ENCODE data around the gene IMPA2.
"Not testable (repeated sequence)": the region's sequence is repeated elsewhere in the genome, so short reads cannot be mapped to it uniquely, and the experiment has no call there.

The IMPA2 gene

GRCh38 chr18:12036201-12036751 is 55.0 kb downstream of the IMPA2 start:
- Mint-ChIP-seq H3K9me3 (no peaks in the 10 kb centered on the region), H3K4me3 (peak overlapping the region; percentile 24 to 56 (median 45)), H3K4me1 (peaks cover 16% of the 10 kb centered on the region), H3K27ac (no peak overlapping the region), H3K27me3 (ENCODE audit: low read depth) (peaks cover 26% of the 10 kb centered on the region), H3K36me3 (ENCODE audit: low read depth) (no peaks in the 10 kb centered on the region)
- no peak for TF ChIP-seq CTCF (IDR thresholded peaks at IDR 0.05; ENCODE audit: unreplicated experiment in 3 of 3)

GRCh38 chr18:12038082-12038638 is 56.9 kb downstream of the IMPA2 start:
- TF ChIP-seq CTCF (IDR thresholded peaks at IDR 0.05; ENCODE audit: unreplicated experiment in 3 of 3), result no peak
- H3K4me3 Mint-ChIP-seq, result peak overlapping the region; percentile 79 to 82 (median 81)
- no peaks in the 10 kb centered on the region for H3K36me3 Mint-ChIP-seq (ENCODE audit: low read depth)

GRCh38 chr18:12038639-12039539 is 57.6 kb downstream of the IMPA2 start:
- peak overlapping the region; percentile 81 to 82 (median 81) for H3K4me3 Mint-ChIP-seq
- H3K36me3 Mint-ChIP-seq (ENCODE audit: low read depth), result no peaks in the 10 kb centered on the region
- H3K27ac Mint-ChIP-seq, result no peak overlapping the region
- no peaks in the 10 kb centered on the region for H3K9me3 Mint-ChIP-seq
- TF ChIP-seq CTCF (IDR thresholded peaks at IDR 0.05; ENCODE audit: unreplicated experiment in 3 of 3), result peak; percentile 98 to 99 (median 98)
- H3K27me3 Mint-ChIP-seq (ENCODE audit: low read depth), result peaks cover 26% of the 10 kb centered on the region
- no peaks in the 10 kb centered on the region for H3K4me1 Mint-ChIP-seq

More at GRCh38 chr18:12038082-12038638, 56.9 kb downstream of the IMPA2 start:
- H3K4me1 Mint-ChIP-seq, result peaks cover 6% of the 10 kb centered on the region
- no peaks in the 10 kb centered on the region for H3K9me3 Mint-ChIP-seq
- peaks cover 26% of the 10 kb centered on the region for H3K27me3 Mint-ChIP-seq (ENCODE audit: low read depth)
- no peak overlapping the region for H3K27ac Mint-ChIP-seq

- peaks cover 26% of the 10 kb centered on the region for H3K27me3 Mint-ChIP-seq (ENCODE audit: low read depth)
- H3K9me3 Mint-ChIP-seq; H3K4me1 Mint-ChIP-seq; H3K36me3 Mint-ChIP-seq (ENCODE audit: low read depth); H3K27ac Mint-ChIP-seq: not testable (repeated sequence)
- peak overlapping the region in 1 of 3 experiments; percentile 36 for H3K4me3 Mint-ChIP-seq
Measured at GRCh38 chr18:12039540-12039930, 58.2 kb downstream of the IMPA2 start.

- H3K4me1 Mint-ChIP-seq, result no peaks in the 10 kb centered on the region
- no peaks in the 10 kb centered on the region for H3K36me3 Mint-ChIP-seq (ENCODE audit: low read depth)
- TF ChIP-seq CTCF (IDR thresholded peaks at IDR 0.05; ENCODE audit: unreplicated experiment in 3 of 3), result no peak
- peaks cover 26% of the 10 kb centered on the region for H3K27me3 Mint-ChIP-seq (ENCODE audit: low read depth)
- H3K4me3 Mint-ChIP-seq, result no peak overlapping the region
- H3K9me3 Mint-ChIP-seq, result no peaks in the 10 kb centered on the region
- H3K27ac Mint-ChIP-seq, result no peak overlapping the region
Measured at GRCh38 chr18:12041561-12041960, 60.3 kb downstream of the IMPA2 start.

GRCh38 chr18:12043811-12044210 is 62.5 kb downstream of the IMPA2 start:
- Mint-ChIP-seq H3K27me3 (ENCODE audit: low read depth) (peaks cover 23% of the 10 kb centered on the region), H3K27ac (no peak overlapping the region), H3K36me3 (ENCODE audit: low read depth) (no peaks in the 10 kb centered on the region), H3K4me1 (no peaks in the 10 kb centered on the region), H3K9me3 (no peaks in the 10 kb centered on the region), H3K4me3 (no peak overlapping the region)
- TF ChIP-seq CTCF (IDR thresholded peaks at IDR 0.05; ENCODE audit: unreplicated experiment in 3 of 3), result no peak
